Stimulated activated CD4-positive, alpha-beta T cell treated with anti-CD3 and anti-CD28 coated beads, Interleukin-15, amount 100 ng/mL, for 48 hours (primary cell): ENCODE results near the gene CYTH1.

Experiments
- DNase-seq, 2 donors: peaks; one replicate each; pipeline ENCODE4 v3.0.0-alpha.2; 2020; ENCODE audit warnings: low read depth in 2 of 2

Gene CYTH1

DNA sequence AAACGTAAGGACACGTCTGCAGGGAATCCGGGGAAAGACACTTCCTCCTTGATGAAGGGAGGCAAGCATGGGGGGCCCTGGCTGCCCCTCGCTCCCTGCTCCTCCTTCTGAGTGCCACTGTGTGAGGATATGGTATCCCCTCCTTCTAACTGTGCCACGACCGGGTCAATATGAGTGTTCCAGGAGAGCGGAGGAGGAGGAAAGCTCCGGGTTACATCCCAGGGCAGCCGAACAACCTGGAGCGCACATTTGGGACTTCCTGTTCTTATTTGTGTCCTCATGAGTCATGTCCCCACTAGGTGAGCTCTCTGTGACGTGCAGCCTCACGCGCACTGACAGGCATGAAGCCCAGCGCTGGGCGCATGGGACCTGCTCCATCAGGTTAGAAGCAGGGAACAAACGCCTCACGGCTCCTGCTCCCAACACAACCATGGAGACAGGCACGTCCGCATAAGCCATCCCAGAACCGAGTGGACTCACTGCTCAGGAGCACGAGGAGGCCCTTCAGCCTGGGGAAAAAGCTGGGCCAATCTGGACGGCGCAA, 112.0 kb downstream of the CYTH1 start:
- no peak for DNase-seq

DNA sequence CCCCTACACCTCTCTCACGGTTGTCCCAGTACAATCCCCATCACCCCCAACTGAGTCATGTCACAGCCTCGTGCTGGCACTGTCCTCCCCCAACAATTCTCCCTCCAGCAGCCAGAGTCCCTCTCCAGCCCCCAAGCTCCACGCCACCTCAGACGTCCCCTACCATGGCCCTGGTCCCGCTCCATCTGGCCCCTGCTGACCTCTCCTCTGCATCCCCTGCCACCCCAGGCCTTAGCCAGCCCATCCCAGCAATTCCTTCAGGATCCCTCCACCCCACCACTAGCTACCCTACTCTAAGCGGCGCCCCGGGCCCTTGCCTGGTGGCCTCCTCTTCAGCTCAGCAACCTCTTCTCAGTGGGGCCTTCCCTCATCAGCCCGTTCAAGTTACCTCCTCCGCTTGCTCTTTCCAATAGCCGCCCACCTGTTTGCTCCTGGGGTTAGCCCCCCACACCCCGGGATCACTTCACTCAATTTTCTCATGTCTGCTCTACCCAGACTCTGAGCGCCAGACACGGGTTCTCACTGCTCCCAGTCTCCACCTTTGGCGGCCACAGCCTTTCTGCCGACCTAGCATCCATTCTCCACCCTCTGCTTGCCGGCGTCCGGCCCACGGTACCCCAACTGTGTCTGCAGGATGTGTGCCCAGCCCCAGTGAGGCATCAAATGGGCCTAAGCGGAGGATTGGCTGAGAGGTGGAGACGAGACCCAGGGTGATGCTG, 112.7 kb downstream of the CYTH1 start:
- DNase-seq = no peak

DNA sequence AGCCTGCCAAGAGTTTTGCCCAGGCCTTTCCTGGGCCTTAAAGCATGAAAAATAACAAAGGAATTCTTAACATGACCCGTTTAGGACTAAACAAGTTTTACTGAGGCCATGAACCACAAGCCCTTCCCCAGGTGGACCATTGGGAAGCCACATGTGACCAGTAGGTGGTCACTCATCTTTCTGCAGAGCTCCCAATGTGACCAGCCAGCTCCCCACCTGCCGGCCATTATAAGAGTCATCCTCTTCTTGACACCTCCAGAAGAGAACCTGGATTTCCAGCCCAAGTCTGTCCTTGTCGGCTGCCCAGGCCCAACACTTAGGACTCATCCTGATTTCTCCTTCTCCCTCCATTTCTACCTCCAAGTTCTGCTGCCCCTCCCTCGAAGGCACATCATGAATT, 113.2 kb downstream of the CYTH1 start:
- no peak for DNase-seq

DNA sequence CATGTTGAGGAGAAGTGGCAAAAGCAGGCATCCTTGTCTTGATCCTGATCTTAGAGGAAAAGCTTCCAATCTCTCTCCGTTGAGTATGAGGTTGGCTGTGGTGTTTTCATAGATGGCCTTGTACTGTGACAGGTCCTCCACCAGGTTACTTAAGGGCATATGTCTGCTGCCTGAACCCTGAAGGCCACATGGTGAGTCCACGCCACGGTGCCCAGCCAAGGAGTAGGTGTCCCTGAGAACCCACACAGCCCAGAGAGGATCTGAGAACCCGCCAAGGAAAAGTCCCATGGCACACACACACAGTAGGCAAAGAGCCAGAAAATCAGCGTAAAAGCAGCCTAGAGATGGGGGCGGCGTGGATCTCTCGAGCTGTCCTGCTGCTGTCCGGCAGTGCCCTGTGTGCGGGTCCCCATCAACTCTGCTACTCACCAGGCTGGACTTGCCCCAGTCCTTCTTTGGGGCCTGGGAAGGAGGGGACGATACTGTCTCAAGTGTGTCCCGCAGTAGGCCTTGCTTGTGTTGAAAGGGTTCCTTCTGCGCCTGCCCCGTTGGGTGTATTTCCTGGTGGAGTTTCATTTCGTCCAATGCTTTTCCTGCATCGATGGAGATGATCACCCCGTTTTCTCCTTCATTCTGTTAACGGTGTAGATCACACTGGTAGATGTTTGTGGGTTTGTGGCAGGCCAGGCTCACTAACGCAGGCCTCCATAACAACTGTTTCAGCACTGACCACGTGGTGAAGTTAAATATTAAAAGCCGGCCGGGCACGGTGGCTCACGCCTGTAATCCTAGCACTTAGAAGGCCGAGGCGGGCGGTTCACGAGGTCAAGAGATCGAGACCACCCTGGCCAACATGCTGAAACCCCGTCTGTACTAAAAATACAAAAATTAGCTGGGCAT, 114.1 kb downstream of the CYTH1 start:
- DNase-seq = no peak

DNA sequence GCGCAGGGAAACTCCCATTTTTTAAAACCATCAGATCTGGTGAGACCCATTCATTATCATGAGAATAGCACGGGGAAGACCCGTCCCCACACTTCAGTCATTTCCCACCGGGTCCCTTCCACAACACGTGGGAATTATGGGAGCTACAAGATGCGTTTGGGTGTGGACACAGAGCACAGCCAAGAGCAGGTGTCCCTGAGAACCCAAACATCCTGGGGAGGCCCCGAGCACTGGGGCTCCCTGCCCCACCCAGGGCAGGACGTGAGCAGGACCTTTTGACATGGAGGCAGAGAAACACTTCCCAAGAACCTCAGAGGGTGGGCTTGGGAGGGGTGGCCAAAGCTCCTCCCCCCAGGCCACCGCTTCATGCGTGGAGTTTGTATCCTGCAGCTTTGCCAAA, 115.0 kb downstream of the CYTH1 start:
- no peak for DNase-seq

DNA sequence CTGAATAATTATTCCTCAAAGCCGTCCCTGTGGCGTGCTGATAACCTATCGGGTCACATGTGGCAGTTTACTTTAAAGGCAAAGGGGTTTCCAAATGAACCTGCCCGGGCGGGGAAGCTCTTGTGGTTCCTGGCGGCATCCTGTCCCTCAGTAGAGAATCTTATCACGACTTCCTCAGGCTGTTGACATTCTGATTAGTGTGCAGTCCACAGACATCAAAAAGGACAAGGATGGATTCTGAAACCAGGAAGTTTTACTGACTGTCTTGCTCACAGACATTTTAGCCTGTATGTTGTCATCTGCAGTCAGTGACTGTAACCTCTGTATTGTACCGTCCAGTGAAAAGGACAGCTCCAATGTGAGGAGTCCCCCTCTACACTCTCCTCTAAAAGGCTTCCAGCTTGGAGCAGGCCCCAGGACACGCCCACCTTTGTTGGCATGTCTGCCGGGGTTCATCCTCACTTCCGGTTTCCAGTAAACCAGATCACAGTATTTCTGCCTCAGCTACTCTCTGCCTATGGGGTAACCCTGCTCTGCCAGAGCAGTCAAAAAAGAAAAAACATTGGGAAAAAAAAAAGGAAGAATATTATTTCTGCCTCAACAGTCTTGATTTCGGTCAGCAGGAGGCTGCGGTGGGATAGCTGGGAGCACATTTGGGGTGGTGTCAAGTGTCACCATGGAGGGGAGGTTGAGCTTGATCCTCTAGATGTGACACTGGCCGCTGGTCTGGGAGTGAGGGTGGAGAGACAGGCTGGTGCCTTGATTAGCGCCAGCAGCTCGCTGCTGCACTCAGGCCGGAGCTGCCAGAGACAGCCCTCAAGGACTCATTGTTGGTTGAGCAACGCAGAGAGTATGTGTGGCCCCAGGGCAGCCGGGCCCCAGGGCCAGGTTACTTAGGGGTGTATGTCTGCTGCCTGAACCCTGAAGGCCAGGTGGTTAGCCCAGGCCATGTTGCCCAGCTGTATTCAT, 115.8 kb downstream of the CYTH1 start:
- DNase-seq = peak; percentile 20 to 33

DNA sequence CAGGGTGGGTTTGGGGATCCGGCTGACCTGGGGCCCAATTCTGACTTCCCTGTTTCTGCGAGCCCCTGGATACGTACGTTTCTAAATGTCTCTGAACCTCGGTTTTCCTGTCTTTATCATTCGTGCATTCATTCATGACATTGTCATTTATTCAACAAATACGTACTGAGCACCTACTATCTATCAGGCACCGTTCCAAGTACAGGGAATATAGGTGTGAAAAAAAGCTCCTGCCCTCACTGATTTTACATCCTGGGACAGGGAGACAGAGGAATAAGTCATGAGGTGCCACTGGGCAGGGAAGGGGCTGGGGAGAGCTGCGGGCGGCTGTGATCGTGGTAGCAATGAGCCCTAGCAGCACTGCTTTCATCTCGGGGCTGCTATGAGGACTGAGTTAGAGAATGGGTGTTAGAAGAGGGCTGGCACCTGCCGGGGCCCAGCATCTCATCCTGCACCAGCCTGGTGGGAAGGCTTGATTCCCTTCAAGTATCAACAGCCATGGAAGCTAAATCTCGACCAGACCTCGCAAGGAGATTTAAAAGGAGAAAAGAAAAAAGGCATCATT, 116.6 kb downstream of the CYTH1 start:
- DNase-seq = no peak

DNA sequence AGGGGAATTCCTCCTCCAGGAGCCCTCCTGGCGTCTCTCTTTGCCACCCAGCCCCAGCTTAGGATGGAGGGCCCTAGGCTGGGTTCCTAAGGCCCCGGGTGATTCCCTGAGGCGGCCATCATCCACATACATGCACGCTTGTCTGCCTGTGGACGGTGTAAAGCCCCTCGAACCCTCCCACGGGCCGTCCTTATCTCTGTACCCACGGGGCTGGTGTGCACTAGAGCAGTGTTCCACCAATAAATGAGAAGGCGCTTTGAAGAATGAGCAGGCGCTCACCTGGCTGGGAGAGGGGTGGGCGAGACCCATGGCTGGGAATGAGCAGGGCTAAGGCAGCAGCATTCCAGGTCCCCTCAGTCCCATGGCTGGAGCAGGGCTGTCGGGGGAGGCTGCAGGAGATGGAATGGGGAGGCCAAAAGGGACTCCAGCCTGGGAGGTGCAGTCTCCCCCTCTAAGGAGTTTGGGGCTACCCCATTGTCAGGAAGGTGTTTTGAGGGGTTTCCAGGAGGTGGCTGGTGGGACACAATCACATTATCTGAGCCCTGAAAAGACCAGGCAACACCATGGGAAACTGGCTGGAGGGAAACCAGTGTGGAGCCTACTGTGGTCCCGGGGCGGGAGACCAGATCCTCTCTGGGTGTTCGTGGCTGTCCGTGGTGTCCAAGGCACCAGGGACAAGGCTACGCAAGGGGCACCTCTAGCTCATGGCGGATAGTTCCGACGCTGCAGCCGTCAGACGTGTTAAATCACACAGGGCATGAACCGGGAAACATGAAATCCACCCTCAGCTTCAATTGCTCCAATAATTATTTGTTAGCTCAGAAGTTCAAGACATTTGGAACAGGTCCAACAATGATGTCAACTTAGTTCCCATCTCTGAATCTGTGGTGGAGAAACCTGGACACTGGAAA, 117.3 kb downstream of the CYTH1 start:
- DNase-seq = no peak

DNA sequence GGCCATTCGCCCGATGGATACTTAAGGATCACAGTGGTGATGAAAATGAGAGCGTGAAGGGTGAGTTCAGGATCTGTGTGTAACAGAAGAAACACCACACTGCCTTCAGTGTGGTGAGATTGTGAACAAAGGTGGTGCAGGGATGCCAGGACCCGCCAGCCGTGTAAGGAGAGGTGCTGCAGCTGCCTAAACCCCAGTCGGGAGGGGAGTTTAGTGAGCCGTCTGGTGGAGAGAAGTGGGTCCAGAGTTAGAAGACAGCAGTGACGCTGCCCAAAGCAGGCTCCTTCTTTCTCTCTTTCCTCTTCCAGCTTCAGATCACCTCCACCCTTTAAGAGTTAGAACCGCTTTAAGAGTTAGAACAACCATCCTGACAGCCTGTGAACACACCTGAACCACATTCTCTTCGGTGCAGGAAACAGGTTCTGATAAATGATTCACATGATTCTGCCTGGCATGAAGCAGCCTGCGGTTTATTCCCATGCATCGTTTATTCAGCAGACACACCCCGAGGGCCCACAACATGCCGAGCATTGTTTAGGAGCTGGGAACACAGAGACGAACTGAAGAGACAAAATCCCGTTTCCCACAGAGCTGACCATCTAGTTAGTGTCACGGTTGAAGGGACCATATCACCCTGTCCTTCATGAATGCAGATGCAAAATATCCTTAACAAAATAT, 120.8 kb downstream of the CYTH1 start:
- DNase-seq = no peak

DNA sequence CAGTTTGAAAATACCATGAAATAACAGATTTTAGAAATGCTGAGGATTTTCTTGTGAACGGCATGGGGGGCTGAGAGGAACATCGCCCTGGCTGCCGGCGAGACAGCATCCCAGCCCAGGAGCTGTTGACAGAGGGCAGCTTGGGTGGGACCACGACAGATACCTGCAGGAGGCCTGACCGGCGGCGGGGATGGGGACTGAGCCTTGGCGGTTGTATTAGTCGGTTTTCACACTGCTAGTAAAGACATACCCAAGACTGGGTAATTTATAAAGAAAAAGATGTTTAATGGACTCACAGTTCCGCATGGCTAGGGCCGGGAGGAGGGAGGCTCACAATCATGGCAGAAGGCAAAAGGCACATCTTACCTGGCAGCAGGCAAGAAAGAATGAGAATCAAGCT, 122.5 kb downstream of the CYTH1 start:
- DNase-seq = no peak

DNA sequence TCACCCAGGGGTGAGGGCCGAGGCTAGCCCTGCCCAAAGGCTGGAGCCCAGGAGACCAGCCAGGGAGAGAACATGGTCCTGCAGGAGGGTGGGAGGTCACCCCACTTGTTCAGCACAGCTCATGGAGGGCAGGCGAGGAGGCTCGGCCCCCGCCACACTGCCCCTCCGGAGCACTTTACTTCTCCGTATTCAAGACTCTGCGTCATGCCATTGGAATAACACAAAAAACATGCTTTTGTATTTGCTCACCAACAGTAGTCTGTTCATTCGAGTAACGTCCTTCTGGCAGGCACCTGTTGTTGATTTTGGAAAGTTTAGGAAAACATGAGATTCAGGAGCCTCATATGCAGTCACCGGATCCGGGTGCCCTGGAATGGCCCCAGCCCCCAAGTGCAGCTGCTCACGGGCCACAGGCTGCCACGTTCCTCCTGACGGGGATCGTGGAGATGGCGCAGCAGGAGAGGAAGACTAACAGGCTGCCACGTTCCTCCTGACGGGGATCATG, 123.7 kb downstream of the CYTH1 start:
- DNase-seq = no peak

DNA sequence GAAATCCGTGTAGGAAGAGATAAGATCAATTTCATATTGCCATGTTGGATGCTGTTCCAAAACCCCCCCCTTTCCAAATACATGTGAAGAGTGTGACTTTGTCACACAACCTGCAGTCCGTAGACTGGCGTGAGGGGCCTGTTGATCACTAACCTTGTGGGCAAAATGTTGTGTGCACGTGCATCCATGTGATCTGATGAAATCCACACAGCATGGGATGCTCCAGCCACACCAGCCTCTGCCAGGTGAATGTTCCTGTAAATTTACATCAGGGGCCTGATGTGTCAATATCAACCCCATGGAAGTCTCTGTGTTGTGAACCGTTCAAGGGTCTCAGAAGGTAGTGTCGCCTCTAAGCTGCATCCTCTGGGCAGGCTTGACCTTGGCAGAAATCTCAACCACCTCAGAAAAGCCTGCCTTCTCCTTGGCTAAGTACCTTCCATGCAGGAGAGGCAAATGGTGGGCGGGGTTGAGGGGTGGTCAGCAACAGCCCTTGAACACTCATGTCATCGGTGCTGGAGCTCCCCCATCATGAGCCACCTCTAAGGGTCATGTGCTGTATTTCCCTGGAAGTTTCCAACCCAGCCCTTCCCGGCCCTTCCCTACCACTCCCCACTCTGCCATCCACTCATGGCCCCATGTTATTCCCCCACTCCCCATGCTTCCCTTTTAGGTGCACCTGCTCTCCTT, 126.7 kb downstream of the CYTH1 start:
- DNase-seq = no peak

DNA sequence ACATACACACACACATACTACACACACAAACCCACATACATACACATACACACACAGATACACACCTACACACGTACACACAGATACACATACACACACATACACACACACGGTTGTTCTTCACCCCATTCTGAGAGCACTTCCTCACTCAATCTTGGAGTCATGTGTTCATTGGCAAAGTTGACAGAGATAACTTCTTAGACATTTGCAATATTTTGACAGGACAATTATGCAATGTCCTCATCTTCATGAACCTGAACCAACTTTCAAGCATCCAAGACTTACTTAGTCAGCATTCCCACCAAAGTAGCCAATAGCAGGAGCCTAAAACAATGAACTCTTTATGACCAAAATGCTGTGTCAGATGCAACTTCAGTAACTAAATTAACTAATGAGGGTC, 127.7 kb downstream of the CYTH1 start:
- no peak for DNase-seq

DNA sequence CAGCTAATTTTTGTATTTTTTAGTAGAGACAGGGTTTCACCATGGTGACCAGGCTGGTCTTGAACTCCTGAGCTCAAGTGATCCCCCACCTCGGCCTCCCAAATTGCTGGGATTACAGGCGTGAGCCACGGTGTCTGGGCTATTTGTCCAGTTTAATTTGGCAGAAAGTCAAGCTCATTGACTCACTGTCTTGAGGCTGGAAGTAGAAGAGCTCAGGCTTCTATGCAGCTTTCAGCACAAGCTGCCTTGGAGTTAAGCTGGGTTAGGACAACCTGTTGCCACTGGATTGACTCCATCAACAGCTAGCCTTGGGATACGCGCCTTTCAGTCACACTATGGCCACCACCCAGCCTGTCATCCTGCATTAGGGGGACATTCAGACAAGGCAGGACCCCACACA, 128.7 kb downstream of the CYTH1 start:
- DNase-seq = no peak

DNA sequence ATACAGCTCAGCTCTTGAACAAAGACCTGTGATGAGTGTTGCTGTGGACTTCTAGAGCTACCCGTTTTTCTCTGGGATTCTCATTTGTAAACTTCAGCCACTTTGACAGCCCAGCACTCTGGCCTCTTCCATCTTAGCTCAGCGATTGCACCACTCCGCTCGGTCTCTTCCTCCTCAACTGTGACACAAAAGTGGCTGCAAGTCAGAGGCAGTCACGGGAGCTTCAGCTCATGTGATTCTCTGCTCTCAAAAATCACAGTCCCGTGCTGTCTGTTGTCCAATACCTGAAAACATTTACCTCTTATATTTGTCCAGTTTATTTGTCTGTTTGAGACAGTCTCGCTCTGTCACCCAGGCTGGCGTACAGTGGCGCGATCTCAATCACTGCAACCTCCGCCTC, 129.2 kb downstream of the CYTH1 start:
- DNase-seq = no peak

DNA sequence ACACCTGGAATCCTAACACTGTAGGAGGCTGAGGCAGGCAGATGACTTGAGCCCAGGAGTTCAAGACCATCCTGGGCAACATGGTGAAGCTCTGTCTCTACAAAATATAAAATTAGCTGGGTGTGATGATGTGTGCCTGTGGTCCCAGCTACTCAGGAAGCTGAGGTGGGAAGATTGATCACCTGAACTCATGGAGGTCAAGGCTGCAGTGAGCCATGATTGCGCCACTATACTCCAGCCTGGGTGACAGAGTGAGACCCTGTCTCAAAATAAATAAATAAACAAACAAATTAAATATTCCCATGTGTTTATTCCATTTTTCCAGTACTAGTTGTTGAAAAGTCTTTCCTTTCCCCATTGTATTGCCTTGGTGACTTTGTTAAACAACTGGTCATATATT, 130.0 kb downstream of the CYTH1 start:
- no peak for DNase-seq

DNA sequence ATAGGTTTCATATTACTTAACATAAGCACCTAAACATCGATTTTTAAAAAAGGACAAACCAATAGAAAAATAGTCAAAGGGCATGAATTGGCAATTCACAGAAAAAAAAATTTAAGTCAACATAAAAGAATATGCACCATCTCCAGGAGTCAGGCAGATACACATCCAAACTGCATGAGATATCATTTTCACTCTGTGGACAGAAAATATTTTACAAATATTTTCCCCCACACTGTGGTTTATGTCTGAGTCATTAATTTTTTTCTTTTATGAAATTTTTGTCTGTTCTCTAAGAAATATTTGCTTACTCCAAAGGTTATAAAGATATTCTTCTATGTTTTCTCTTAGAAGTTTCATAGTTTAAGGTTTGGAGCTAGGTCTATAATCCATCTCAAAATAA, 130.5 kb downstream of the CYTH1 start:
- DNase-seq = no peak

DNA sequence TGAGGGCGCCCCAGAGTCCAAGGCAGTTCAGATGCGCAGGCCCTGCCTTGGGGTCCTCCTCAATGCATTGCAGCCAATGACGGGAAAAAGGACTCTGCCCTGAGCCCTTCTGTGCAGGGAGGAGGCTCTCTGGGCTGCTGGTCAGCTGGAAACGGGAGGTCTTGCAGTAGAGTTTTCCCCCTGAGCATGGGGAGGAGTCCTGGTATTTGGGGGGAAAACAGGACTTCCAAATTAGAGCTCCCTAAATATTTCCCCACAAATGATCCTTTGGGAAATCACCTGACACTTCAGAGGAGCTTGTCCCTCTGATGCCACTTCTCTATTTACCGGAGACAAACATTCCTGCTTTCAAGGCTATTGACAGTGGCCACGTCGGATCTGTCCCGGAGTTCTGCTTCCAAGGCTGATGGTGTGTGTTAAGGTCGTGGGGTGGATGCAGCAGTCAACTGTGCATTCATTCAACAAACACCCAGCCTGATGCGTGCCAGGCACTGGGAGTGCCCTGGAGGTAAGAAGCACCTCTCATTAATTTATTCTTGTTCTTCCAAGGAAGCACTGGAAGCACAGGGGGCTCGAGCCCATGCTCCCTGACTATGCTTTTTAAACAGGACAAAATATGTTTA, 131.9 kb downstream of the CYTH1 start:
- DNase-seq = no peak

DNA sequence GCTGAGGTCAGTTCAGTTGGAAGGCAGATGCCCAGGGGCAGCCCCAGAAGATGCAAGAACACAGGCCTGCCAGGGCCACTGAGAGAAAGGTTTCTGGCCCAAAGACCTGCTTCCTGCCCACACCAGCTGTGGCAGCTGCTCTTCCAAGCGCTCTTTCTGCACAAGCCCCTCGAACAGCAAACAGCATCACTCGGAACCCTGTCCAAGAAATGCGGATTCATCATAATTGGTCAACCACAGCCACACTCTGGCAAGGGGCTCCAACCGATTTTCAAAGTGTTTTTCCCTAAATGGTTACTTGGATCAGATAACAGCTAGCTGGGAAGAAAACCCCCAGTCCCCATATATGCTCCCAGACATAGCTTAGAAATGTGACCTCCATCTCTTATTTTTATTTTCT, 133.8 kb downstream of the CYTH1 start:
- DNase-seq = no peak
